ENCODE results near the gene POLR2J. TPM values are rescaled to one million over a fixed set of nuclear protein-coding genes. Genes with fewer than 3 reads are reported as not detected.

Gene POLR2J
- total RNA-seq, 1 experiment from 2014 or later, result 69.4 TPM

DNA sequence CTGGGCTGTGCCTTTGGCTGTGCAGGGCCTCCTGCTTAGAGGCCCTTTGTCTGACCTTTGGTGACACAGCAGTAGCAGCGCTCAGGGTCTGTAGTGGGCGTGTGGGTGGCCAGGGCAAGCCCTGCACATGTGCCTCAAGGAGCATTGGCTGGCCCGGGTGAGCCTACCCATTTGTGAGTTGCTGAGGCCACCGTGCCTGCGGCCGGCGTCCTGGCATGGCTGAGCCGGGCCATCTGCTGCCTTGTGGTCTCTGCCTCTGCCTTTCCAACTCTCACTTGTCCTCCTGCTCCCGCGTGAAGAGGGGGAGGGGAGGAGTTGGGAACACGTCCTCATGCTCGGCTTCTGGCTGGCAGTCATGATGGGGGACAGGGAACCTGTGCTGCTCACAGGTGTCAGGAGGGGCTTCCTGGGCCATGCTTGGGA lies 54.6 kb downstream of the POLR2J start:
- Histone ChIP-seq H3K27ac (ENCODE audit: low read length) (no peak overlapping the region), H3K27me3 (ENCODE audit: control insufficient read depth, insufficient read depth, low read length) (no peaks in the 10 kb centered on the region), H3K4me1 (ENCODE audit: control insufficient read depth, insufficient read depth, low read length) (no peaks in the 10 kb centered on the region), H3K9me3 (ENCODE audit: control insufficient read depth, insufficient read depth, low read depth, low read length) (no peaks in the 10 kb centered on the region), H3K36me3 (ENCODE audit: control insufficient read depth, insufficient read depth, low read length) (no peaks in the 10 kb centered on the region; the same call in 1 of the 2 replicates), H3K4me3 (ENCODE audit: low read depth in 2 of 2, low read length in 2 of 2) (no peak overlapping the region)
- TF ChIP-seq TCF7L2 (IDR thresholded peaks at IDR 0.05; ENCODE audit: low read depth, low read length), result no peak
- TF ChIP-seq SIN3A (IDR thresholded peaks at IDR 0.05; ENCODE audit: borderline replicate concordance, insufficient read depth, low read depth, low read length), result no peak
- TF ChIP-seq, protein P1, sequence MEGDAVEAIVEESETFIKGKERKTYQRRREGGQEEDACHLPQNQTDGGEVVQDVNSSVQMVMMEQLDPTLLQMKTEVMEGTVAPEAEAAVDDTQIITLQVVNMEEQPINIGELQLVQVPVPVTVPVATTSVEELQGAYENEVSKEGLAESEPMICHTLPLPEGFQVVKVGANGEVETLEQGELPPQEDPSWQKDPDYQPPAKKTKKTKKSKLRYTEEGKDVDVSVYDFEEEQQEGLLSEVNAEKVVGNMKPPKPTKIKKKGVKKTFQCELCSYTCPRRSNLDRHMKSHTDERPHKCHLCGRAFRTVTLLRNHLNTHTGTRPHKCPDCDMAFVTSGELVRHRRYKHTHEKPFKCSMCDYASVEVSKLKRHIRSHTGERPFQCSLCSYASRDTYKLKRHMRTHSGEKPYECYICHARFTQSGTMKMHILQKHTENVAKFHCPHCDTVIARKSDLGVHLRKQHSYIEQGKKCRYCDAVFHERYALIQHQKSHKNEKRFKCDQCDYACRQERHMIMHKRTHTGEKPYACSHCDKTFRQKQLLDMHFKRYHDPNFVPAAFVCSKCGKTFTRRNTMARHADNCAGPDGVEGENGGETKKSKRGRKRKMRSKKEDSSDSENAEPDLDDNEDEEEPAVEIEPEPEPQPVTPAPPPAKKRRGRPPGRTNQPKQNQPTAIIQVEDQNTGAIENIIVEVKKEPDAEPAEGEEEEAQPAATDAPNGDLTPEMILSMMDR (IDR thresholded peaks at IDR 0.05), result no peak
- TF ChIP-seq, protein P2, sequence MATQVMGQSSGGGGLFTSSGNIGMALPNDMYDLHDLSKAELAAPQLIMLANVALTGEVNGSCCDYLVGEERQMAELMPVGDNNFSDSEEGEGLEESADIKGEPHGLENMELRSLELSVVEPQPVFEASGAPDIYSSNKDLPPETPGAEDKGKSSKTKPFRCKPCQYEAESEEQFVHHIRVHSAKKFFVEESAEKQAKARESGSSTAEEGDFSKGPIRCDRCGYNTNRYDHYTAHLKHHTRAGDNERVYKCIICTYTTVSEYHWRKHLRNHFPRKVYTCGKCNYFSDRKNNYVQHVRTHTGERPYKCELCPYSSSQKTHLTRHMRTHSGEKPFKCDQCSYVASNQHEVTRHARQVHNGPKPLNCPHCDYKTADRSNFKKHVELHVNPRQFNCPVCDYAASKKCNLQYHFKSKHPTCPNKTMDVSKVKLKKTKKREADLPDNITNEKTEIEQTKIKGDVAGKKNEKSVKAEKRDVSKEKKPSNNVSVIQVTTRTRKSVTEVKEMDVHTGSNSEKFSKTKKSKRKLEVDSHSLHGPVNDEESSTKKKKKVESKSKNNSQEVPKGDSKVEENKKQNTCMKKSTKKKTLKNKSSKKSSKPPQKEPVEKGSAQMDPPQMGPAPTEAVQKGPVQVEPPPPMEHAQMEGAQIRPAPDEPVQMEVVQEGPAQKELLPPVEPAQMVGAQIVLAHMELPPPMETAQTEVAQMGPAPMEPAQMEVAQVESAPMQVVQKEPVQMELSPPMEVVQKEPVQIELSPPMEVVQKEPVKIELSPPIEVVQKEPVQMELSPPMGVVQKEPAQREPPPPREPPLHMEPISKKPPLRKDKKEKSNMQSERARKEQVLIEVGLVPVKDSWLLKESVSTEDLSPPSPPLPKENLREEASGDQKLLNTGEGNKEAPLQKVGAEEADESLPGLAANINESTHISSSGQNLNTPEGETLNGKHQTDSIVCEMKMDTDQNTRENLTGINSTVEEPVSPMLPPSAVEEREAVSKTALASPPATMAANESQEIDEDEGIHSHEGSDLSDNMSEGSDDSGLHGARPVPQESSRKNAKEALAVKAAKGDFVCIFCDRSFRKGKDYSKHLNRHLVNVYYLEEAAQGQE (IDR thresholded peaks at IDR 0.05; ENCODE audit: insufficient read depth in 1 of 2, low read depth in 2 of 2, low read length in 1 of 2), result no peak
- no peak for TF ChIP-seq POLR2AphosphoS5 (IDR thresholded peaks at IDR 0.05; ENCODE audit: low read depth, low read length)
- CTCF ChIA-PET, result no interaction called here
- ATAC-seq (no peak), DNase-seq (ENCODE audit: low read depth, low spot score) (no peak)
- POLR2A ChIA-PET, result no interaction called here
- no TSS peak for BruUV-seq (replicated peaks)
- intact Hi-C loops (cut with micrococcal nuclease; ENCODE audit: unreplicated experiment) (no loop called here), in situ Hi-C loops (cut with HindIII; ENCODE audit: low pct_unique_long_range_greater_than_20kb, low sequenced_read_pairs) (no loop called here)

Small RNAs within 50 kb of the gene (microRNA-seq; reads per million reads assigned to microRNA genes)
- gene MIR4467 (ENCODE audit: unreplicated experiment) (not detected), gene MIR5090 (ENCODE audit: unreplicated experiment) (11.4 reads per million, percentile 32 among the genes with 10 or more reads in this experiment)

Other genes with a start within 250 kb of the POLR2J start
- gene SH2B2, start 192.1 kb downstream of the POLR2J start, total RNA-seq (2021; ENCODE audit: unreplicated experiment), result 2.8 TPM
- not detected for gene SPDYE6, start 122.5 kb downstream of the POLR2J start, total RNA-seq (2021; ENCODE audit: unreplicated experiment)
- 24.9 TPM for gene PRKRIP1, start 82.6 kb downstream of the POLR2J start, total RNA-seq (2021; ENCODE audit: unreplicated experiment)
- 76.9 TPM for gene ORAI2, start 45.3 kb downstream of the POLR2J start, total RNA-seq (2021; ENCODE audit: unreplicated experiment)
- 19.0 TPM for gene ALKBH4, start 14.1 kb downstream of the POLR2J start, total RNA-seq (2021; ENCODE audit: unreplicated experiment)
- 55.8 TPM for gene LRWD1, start 13.9 kb downstream of the POLR2J start, total RNA-seq (2021; ENCODE audit: unreplicated experiment)
- 1.2 TPM for gene RASA4B, start 38.9 kb upstream of the POLR2J start, total RNA-seq (2021; ENCODE audit: unreplicated experiment)
- gene UPK3BL2, start 64.8 kb upstream of the POLR2J start, total RNA-seq (2021; ENCODE audit: unreplicated experiment), result 14.4 TPM
- not detected for gene SPDYE2, start 72.3 kb upstream of the POLR2J start, total RNA-seq (2021; ENCODE audit: unreplicated experiment)
- gene POLR2J3, start 93.7 kb upstream of the POLR2J start, total RNA-seq (2021; ENCODE audit: unreplicated experiment), result 28.1 TPM
- 7.1 TPM for gene RASA4, start 137.8 kb upstream of the POLR2J start, total RNA-seq (2021; ENCODE audit: unreplicated experiment)
- 23.1 TPM for gene UPK3BL1, start 163.9 kb upstream of the POLR2J start, total RNA-seq (2021; ENCODE audit: unreplicated experiment)
- not detected for gene SPDYE2B, start 171.4 kb upstream of the POLR2J start, total RNA-seq (2021; ENCODE audit: unreplicated experiment)
- 10.0 TPM for gene POLR2J2, start 192.7 kb upstream of the POLR2J start, total RNA-seq (2021; ENCODE audit: unreplicated experiment)

Measured in Panc1 (cell line).